ENCODE results near the gene HRK.

HRK gene

DNA sequence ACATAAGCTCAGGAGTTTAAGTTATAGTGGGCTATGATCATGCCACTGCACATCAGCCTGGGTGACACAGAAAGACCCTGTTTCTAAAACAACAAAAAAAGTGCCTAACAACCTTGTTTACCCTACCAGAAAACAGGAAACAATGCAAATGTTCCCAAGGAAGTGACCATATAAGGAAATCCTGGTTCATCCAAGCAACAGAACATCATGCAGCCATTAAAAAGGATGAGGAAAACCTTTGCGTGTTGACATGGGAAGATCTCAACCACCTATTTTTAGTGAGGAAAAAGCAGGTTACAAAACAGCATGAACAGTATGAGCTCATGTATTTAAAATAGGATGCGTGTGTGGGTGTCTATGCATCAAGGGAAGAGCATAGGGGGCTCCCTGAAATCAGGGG, 13.7 kb downstream of the HRK start:
- no peak for DNase-seq (ENCODE audit: low spot score)

DNA sequence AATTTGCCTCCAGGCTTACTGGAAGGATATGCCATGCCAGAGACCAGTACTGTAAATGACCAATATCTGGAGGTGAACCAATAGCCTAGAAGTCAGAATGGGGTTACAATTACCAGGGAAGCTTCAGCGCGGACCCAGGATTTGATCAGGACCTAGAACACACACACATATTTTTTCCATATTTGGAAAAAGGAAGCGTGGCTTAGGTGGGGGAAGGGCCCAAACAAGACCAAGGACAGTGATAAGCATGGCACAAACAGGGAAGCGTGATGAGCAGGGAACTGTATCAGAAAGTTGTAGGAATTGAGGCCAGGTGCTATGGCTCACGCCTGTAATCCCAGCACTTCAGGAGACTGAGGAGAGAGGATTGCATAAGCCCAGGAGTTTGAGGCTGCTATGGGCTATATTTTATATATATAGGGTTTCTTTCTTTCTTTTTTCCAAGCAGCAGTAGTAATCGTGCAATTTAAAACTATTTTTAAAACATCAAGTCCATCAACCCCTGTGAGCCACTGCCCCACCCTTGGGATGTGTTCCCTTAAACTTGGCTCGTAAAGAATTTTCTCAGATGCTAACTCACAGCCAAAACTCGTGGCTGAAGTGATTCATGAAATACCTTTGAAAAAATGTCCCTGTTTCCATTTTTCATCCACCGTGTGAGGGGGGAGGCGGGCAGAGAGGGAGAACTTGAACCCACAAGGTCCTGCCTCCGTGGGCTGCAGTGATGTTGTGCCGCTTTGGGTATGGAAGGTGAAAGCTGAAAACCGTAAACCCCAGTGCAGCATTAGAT, 16.7 kb downstream of the HRK start:
- no peak for DNase-seq (ENCODE audit: low spot score)

DNA sequence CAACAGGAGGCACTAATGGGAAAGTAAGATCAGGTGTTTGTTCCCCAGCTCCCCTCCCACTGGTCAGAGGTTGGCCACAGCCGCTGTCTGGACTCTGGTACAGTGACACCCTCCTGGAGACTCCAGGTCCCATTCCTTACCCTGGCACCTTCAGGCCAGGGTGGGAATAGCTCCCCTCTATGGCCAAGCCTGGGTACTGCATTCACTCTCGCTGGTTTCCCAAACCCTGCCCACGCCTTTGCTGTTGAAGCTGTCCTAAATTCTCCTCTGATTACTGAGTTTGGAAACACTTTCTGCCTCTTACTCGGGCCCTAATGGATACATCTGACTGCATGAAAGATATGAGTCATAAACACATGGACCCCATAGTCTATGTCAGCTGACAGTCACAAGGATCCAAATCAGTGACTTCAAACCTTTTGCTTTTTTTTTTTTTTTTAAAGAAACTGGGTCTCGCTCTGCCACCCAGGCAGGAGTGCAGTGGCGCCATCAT, 17.9 kb downstream of the HRK start:
- DNase-seq (ENCODE audit: low spot score), result peak; percentile 43

DNA sequence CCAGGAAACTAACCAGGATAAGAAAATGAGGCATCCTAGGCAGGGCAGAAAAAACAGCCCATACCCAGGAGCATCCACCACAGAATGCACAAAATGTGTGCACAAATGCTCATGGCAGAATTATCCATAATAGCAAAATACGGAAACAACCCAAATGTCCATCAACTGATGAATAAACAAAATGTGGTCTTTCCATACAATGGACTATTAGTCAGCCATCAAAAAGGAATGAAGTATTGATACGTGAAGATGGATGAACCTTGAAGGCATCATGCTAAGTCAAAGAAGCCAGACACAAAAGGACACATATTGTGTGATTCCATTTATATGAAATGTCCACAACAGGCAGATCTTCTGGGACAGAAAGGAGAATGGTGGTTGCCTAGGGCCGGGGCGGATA, 19.1 kb downstream of the HRK start:
- DNase-seq (ENCODE audit: low spot score), result no peak

DNA sequence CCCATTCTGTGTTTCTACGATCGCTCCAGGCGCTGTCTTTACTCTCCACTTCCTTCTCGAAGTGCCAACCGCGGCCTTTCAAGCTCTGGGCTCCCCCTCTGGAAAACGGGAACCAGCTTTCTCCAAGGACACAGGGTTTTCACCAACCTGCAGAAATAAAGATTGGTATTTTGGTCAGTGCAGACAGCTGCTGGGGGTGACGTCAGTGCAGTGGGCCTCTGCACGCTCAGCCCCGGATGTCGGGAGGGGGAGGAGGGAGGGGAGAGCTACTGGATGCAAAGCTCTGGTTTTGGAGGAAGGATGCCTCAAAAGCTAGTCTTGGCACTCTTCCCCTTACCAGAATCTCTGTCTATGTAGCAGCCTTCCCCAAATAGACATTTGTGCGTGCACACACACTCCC, 19.9 kb downstream of the HRK start:
- no peak for DNase-seq (ENCODE audit: low spot score)

DNA sequence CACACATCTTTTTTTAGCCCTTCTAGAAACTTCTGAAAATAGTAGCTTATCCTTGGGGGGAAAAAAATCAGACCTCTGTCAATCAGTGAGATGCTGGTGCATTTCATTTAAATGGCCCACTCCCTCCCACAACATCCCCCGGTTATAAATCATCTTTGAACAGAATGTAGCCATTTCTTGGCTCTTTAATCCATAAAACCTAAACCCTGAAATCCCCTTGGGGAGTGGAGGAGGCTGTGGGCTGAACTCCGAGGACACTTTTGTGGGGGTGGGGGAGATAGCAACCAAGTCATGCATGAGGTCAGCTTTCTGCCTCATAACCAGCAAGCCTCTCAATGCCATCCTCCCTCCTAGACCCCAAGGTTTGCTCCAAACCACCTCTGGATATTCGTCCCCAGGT, 21.0 kb downstream of the HRK start:
- no peak for DNase-seq (ENCODE audit: low spot score)

DNA sequence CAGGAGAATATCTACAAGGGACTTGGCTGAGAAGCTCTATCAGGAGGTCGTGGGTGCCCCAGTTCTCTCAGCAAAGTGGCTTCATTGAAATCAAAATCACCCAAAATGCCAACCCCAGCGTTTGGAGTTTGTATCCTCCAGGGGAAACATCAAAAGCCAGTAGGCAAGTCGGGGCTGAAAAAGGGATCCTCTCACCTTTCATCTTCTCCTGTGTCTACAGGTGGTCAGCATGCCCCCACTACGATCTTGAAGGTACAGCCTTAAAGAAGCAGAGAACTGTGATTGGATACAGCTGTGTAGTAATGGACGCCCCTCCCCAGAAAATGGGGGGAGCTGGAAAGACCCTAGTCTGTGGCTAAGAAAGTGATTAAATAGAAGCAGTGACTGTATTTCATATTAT, 22.2 kb downstream of the HRK start:
- DNase-seq (ENCODE audit: low spot score), result no peak

DNA sequence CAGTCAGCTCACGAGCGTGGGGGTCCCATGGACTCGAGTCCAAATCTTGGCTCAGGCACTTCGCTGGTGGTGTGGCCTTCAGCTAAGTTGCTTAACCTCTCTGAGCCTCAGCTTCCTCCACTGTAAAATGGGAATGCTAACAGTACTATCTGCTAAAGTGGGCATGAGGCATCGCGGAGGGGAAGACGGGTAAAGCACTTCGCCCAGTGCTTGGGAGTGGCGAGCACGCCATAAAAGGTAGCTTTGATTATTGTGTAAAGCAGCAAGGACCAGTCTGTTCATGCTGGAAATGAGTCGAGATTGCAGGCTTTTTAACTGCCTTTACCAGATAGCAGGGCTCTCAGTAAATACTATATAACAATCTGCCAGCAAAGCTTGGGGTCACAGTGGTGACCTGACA, 24.5 kb downstream of the HRK start:
- DNase-seq (ENCODE audit: low spot score), result no peak

DNA sequence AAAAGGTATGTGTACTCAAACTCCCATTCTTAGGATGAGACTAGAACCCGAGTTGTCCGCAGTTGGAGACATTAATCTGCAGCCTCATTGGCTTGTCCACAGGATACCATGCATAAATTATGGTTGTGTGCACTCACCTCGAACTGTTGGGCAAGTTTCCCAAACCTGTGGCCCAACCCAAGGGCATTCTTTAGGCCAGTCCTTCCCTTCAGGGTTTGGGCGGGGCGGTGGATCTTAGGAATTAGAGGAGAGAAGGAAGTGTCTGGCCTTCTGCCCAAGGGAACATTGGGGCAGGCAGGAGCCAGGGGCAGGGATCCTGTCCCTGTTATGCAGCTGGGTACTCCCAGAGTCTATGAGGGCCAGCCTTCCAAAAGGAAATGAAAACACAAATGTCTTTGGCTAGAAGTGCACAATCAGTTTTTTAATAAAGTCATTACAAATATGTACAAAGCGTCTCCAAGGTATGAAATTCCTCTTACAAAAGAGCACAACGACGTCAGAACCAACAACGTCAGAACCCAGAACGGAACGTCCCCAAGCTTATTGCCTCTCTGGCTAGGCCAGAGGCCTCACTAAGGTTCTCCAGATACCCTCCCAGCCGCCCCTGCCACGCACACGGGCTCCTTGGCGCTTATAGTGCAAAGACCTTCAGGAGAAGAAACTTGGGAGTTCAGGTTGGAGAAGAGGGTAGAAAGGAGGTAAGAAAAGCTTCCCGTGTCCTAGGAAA, 25.3 kb downstream of the HRK start:
- DNase-seq (ENCODE audit: low spot score), result no peak

DNA sequence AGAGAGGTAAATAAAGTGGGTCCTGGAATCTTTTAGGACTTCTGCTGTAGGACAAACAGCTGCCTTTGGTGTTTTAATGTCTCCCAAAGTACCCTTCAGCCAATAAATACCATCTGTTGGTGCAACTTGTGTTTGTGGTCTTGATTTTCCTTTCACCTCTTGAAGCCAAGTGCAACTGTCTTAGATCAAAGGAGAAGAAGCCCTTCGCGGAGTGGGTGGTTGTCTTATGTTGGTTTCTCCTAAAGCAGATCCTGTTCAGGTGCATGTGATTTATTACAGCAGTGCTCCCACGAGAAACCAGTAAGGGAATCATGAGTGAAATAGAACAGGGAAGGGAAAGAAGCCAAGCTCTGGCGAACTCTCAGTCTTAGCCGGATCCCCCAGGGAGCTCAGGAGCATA, 27.7 kb downstream of the HRK start:
- DNase-seq (ENCODE audit: low spot score), result no peak

DNA sequence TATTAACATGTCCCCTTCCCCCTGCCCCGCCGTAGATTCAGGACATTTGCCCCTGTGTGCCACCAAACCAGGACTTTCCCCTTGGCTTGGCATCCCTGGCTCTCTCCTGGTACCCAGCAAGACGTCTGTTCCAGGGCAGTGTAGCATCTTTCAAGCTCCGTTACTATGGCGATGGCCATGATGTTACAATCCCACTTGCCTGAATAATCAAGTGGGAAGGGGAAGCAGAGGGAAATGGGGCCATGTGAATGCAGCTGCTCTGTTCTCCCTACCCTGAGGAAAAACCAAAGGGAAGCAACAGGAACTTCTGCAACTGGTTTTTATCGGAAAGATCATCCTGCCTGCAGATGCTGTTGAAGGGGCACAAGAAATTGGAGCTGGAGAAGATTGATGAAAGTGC, 28.9 kb downstream of the HRK start:
- DNase-seq (ENCODE audit: low spot score), result no peak

DNA sequence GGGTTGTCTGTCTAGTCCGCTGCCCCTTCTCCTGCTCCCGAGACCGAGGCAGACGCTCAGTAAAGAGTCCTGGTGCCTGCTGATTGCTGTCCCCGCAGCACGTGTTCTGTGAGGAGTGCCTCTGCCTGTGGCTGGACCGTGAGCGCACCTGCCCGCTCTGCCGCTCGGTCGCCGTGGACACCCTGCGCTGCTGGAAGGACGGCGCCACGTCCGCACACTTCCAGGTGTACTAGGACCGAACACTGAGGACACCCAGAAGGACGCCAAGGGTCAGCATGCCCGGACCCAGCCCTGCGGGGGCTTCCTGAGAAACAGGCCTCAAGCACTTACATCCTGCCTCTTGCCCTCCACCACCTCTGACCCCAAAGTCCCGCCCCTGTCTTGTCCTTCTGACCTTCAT, 32.0 kb downstream of the HRK start:
- DNase-seq (ENCODE audit: low spot score), result no peak

DNA sequence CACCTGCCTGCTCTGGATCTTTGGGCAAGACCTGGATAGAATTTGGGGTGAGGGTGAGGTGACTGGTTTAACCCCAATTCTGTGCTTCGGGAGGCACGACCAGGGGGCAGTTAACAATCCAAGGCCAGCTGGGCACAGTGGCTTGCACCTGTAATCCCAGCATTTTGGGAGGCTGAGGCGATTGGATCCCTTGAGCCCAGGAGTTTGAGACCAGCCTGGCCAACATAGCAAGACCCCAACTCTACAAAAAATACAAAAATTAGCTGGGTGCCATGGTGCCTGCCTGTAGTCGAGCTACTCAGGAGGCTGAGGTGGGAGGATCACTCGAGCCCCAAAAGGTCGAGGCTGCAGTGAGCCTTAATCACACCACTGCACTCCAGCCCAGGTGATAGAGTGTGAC, 38.2 kb downstream of the HRK start:
- DNase-seq (ENCODE audit: low spot score), result no peak

DNA sequence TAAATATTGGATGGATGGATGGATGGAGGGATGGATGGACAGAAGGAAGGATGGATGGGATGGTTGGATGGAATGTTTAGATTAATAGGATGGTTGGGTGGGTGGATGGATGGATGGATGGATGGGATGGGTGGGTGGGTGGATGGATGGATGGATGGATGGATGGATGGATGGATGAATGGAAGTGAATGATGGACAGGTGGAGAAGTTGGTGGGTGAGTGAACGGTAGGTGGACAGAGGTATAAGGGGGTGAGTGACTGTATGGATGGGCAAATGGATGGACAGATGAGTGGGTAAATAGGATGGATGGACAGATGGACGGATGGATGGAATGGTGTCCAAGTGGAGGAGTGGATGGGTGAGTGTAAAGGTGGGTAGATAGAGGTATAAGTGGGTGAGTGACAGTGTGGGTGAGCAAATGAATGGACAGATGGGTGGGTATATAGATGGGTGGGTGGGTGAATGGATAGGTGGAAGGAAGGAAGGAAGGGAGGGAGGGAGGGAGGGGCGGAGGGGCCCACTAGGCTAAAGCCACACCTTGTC, 41.9 kb downstream of the HRK start:
- no peak for DNase-seq (ENCODE audit: low spot score)

DNA sequence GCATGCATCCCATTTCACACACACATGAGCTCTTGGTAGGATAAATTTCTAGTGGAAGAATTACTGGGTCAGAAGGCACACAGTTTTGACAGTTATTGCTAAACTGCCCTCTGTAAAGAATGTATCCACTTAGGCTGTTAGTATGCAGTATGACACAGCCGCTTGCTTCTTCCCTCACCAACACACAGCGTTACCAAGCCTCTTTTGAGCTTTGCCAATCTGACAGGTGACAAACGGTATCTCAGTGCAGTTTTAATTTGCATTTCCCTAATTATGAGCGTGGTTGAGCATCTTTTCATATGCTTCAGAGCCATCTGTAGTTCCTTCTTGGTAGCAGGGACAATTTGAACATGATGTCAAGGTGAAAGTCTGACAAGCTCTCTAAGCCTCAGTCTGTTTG, 42.9 kb downstream of the HRK start:
- no peak for DNase-seq (ENCODE audit: low spot score)

DNA sequence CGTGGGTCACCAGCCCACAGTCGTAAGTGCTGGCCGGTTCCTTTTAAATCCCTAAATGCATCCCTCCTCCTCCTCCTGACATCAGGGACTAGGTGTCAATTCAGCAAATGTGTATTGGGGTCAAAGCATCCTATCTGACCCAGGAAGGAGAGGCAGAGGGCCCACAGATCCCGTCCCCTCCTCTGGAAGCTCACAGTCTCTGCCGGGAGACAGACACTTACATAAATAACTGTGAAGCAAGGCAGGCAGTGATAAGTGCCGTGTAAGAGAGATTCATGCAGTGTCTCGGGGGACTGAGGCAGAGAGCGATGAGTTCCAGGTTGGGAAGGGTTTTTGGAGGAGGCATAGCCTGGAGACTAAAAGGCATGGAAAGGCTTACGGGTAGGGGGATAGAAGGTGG, 44.1 kb downstream of the HRK start:
- no peak for DNase-seq (ENCODE audit: low spot score)

DNA sequence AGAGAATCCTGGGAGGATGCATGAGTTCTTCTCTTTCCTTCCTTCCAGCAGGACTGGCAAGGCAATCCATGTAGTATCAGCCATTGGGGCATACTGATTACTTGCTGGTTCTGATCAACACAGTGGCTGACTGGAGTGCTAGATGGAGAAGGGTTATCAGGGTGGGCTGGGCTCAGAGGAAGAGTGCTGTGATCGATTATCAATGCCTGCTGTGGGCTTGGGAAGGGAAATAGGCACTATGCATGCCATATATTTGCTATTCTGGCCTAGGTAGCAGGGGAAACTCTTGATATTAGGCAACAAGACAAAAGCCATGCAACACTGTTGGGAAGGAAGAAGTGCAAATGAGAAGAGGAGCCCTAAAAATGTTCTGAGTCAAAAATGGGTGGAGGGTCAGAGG, 45.8 kb downstream of the HRK start:
- no peak for DNase-seq (ENCODE audit: low spot score)

DNA sequence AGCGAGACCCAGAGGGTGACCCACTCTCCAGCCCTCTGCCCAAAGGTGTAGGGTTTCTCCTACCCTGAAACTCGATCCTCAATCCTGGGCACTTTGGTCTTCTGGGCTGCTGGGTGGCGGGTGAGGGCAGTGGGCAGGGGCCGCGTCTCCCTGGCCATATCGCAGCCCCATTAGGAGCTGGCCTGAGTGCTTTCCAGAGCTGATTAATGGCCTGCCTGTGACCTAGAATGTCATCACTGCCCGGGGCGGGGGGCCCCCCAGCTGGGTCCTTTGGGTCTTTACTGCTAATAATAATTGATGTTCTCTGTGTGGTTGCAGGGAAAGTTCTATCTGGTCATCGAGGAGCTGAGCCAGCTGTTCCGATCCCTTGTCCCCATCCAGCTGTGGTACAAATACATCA, 47.8 kb downstream of the HRK start:
- DNase-seq (ENCODE audit: low spot score), result no peak

DNA sequence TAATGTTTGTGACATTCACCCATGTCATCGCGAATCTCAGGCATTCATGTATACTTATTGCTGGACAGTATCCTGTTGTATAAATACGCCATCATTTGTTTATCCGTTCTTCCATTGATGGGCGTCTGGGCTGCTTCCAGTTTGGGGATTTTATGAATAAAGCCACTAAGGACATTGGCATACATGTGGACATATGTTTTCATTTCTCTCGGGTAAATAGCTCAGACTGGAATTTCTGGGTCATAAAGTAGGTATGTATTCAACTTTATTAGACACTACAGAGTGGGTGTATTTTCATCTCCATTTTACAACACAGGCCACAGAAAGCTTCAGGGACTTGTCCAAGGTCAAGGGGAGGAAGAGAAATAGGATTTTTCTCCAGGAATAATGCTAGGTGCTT, 48.9 kb downstream of the HRK start:
- DNase-seq (ENCODE audit: low spot score), result no peak

DNA sequence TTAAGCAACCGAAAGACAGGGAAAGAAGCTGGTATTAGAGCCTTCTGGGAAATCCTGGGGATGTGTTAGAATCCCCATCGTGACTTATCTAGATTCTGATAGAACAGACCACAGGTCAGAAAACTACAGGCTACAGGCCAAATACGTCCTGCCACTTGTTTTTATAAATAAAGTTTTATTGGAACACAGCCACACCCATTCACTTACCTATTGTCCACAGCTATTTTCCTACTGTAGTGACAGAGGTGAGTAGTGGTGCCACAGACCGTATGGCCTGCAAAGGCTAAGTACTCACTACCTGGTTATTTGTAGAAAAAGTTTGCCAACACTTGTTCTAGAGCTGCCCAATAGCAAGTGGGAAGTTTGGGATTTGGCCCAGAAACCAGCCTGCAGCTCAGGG, 53.8 kb downstream of the HRK start:
- no peak for DNase-seq (ENCODE audit: low spot score)

DNA sequence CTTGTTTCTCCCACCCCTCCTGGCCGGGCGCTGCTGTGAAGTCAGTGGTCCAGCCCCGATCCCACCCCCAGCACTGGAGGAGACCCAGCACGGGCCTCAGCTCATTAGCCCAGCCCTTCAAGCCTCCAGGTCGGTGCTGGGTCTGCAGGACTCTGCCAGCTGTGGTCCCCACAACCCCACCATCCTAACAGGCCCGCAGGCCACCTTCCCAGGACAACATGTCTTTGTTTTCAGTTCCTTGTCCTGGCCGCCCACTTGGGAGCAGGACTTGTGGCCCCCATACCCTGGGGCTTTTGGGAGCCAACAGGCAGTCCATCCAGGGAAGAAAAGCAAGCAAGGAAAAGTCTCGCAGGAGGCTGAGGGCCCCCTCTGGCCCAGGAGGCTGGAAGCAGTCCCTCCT, 60.0 kb downstream of the HRK start:
- no peak for DNase-seq (ENCODE audit: low spot score)

DNA sequence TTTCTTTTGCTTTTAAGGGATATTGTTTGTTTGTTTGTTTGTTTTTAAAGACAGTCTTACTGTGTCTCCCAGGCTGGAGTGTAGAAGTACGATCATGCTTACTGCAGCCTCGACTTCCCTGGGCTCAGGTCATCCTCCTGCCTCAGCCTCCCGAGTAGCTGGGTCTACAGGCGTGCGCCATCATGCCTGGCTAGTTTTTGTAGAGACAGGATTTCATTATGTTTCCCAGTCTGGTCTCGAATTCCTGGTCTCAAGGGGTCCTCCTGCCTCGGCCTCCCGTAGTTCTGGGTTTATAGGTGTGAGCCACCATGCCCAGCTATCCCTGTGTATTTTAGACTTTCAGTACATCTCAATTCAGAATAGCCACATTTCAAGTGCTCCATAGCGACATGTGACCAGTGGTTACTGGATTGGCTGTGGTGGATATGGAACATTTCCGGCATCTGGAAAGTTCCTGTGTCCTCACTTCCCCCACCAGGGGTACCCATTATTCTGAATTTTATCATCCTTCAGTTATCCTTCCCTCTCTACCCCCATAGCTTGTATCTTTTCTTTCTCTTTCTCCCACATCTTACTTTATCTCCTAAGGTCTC, 61.1 kb downstream of the HRK start:
- DNase-seq (ENCODE audit: low spot score), result no peak
